Measurements from ENCODE around the gene SPOCK2.

The SPOCK2 gene

DNA sequence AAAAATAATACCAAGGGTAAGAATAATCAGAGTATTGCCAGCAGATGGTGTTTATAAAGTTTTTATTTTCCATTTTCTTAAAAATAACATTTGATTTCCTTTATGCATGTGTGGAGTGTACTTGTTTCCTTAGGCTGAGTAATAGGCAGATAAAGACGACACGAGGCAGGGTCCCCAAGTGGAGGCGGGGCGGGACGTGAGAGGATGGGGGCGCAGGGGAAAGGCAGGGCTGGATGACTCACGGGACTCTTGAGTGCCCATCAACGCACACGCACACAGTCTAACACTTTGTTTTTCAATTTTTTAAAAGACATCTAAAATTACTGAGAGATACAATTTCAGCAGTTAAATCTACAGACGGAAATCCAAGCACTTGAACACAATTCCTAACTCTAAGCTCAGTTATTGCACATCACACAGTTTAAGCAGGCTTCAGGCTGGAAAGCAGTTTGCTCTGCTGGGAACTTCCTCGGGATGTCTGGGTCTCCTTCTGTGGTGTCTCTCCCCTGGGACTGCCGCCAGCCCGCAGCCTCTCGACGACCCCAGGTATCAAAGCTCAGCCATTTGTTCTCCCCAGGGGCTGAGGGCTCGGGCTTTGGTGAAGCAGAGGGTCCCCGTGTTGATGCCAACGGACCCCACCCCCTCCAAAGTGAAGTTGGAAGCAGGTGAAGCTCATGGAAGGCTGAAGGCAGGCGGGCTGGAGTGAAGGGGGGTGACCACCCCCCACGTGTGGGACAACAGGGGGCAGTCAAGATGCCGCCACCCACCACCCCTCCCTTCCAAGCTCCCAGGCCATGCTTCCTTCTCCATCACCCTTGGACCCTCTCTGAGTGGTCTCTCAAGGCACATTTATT is 29.1 kb downstream of the SPOCK2 start:
- no peak for DNase-seq (ENCODE audit: low read depth in 1 of 2, low spot score in 1 of 2)

- no peak for DNase-seq (ENCODE audit: low read depth in 1 of 2, low spot score in 1 of 2)
Observed at GRCh38 chr10:72058347-72058898, 29.9 kb downstream of the SPOCK2 start.

- no peak for DNase-seq (ENCODE audit: low read depth in 1 of 2, low spot score in 1 of 2)
Observed at GRCh38 chr10:72056932-72057751, 31.2 kb downstream of the SPOCK2 start.

GRCh38 chr10:72056113-72056512 is 32.2 kb downstream of the SPOCK2 start:
- DNase-seq (ENCODE audit: low read depth in 1 of 2, low spot score in 1 of 2) = no peak

DNA sequence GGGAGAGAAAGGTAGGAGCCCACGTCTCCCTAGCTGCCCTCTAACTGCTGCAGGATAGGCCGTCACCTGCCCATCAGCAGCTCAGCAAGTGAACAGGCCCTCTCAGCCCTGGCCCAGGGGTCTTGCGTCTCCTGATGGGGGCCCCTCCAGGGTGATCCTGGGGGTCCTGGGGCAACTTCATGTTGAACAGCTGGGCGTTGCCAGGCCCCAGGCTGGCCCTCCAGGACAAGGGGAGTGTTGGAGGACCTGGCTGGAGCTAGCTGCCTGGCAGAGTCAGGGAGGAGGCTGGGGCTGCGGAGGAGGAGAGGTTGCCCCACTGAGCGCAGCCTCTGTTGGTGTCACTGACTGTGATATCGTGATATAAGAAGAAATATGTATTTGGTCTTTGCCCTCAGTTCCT is 34.7 kb downstream of the SPOCK2 start:
- DNase-seq (ENCODE audit: low read depth in 1 of 2, low spot score in 1 of 2) = no peak

DNA sequence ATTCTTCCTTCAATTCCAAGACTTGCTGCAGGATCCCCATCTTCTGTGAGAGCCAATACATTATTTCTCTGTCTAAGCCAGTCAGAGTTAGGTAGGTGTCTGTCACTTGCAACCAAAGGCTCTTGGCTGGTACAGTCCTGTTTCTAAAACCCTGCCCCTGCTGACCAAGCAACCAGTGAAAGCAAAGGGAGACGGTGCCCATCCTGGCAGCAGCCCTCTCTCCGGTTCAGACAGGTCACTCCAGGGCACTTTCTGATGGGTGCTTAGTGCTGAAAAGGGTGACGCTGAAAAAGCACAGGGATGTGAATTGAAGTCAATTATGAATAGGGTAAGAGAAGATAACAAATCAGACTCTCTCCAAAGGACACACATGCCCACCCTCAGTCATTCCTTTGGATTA is 37.5 kb downstream of the SPOCK2 start:
- no peak for DNase-seq (ENCODE audit: low read depth in 1 of 2, low spot score in 1 of 2)

- no peak for DNase-seq (ENCODE audit: low read depth in 1 of 2, low spot score in 1 of 2)
Observed at GRCh38 chr10:72049969-72050781, 38.2 kb downstream of the SPOCK2 start.

- DNase-seq (ENCODE audit: low read depth in 1 of 2, low spot score in 1 of 2) = no peak
Observed at GRCh38 chr10:72049472-72049871, 38.9 kb downstream of the SPOCK2 start.

GRCh38 chr10:72048450-72049124 is 39.8 kb downstream of the SPOCK2 start:
- DNase-seq (ENCODE audit: low read depth in 1 of 2, low spot score in 1 of 2) = peak; percentile 79 to 83

DNA sequence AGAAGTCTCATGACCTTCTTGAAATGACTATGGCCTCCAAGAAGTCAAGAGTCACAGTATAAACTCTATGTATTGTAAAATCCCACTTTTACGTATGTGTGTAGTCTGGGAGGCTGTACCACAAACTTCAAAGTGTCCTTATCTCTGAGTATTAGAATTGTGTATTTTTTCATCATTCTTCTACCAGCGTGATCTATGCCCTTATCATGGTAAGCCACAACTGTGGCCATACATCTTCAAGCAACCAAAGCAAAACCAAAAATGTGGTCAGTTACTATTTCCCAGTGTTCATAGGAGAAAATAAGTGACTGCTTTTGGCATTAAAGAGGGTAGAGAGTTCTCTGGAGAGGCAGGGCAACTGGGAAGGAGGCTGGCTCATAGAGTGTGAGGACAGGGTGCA is 42.8 kb downstream of the SPOCK2 start:
- DNase-seq (ENCODE audit: low read depth in 1 of 2, low spot score in 1 of 2) = no peak

DNA sequence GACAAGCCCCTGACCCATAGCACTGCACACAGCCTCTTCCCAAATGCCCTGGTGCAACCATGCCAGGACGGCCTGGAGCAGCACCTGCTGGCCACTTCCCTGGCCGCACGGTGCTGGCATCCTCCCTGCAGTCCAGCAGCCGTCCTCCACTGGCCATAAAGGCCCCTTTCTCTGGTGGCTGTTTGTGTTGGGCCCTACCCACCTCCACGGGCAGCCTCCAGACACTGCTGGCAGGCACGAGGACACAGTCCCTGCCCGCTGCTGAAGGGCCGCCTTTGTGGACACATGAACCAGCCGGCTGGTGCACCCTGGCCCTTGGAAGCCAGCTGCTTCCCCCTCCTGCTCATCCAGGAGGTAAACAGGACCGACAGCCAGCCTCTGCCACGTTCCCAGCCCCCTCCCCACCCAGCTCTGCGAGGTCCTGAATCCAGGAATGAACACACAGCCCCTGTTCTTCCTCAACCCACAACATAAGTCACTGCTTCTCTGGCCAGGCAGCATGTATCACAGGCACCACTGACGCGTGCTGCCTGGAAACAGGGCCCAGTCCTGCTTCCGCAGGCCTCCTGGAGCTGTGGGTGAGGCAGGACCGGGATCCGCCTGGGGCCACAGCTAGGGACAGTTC is 43.8 kb downstream of the SPOCK2 start:
- DNase-seq (ENCODE audit: low read depth in 1 of 2, low spot score in 1 of 2) = no peak

DNA sequence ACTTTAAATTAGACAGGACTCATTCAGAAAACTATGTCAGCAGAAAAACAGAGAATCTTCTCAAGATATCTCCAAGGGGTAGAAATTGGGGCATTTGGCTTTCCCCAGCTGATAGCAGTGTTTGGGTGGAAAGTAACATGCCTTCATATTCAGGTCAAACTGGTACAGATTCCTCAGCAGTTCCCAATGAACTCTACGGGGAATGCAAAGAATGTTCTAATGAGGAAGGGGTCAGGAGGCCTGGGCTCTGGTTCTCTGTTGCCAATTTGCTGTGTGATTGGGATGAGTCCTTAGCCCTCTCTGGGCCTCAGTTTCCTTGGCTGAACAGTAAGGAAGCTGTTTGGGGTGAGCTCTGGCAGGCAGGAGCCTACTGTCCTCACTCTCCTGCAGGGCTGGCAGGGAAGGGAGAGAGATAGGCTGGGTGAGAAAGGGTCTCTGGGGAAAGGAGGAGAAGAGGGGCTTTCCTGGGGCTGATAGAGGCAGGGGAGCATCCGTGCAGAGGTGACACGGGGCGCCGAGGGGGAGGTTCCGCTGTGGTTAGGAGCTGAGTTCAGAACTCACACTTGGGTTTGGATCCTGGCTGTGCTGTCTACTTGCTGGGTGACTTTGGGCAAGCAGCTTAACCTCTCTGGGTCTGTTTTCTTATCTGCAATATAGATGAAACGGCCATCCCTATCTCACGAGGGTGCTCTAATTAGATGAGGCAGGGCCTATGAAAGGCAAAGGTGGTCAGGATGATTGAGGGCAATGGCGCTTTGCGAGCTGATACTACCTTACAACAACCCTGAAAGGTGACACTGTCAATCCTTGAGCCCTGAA is 45.1 kb downstream of the SPOCK2 start:
- DNase-seq (ENCODE audit: low read depth in 1 of 2, low spot score in 1 of 2) = no peak

- no peak for DNase-seq (ENCODE audit: low read depth in 1 of 2, low spot score in 1 of 2)
Observed at GRCh38 chr10:72041491-72041890, 46.9 kb downstream of the SPOCK2 start.

- DNase-seq (ENCODE audit: low read depth in 1 of 2, low spot score in 1 of 2) = no peak
Observed at GRCh38 chr10:72039377-72039776, 49.0 kb downstream of the SPOCK2 start.

DNA sequence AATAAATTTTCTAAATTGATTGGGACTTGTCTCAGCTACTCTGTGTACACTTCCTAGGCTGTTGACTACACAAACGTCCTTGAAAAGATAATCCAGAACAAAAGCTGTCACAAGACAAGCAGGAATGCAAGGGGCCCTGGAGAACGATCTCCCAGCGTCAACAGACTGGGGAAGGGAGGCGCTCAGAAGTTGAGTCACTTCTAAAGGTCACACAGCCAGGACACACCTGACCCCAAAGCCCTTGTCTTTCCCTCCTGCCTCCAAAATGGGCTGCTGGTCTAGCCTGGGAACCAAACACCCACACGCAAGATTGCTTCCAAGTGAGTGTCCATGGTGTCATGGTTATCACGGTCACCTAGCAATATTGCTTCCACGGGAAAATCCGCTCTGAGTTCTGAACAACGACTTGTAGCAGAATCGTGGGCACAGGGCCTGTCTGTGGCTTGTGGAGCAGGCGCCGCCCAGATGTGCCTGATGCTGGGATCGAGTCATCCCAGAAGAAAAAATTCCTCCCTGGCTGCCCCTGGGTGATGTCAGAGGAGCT is 49.8 kb downstream of the SPOCK2 start:
- no peak for DNase-seq (ENCODE audit: low read depth in 1 of 2, low spot score in 1 of 2)

- DNase-seq (ENCODE audit: low read depth in 1 of 2, low spot score in 1 of 2) = no peak
Observed at GRCh38 chr10:72037811-72038210, 50.5 kb downstream of the SPOCK2 start.

GRCh38 chr10:72037266-72037665 is 51.1 kb downstream of the SPOCK2 start:
- DNase-seq (ENCODE audit: low read depth in 1 of 2, low spot score in 1 of 2) = no peak

GRCh38 chr10:72035252-72035887 is 53.0 kb downstream of the SPOCK2 start:
- no peak for DNase-seq (ENCODE audit: low read depth in 1 of 2, low spot score in 1 of 2)

- DNase-seq (ENCODE audit: low read depth in 1 of 2, low spot score in 1 of 2) = no peak
Observed at GRCh38 chr10:72034761-72035160, 53.6 kb downstream of the SPOCK2 start.

All from stimulated activated CD4-positive, alpha-beta T cell treated with anti-CD3 and anti-CD28 coated beads, Interleukin-15, amount 100 ng/mL, for 1 hour (primary cell).